ENCODE data around the gene TMEM100.

- TF ChIP-seq CTCF (conservative IDR thresholded peaks at IDR 0.05 in 1 of 2, IDR thresholded peaks at IDR 0.05 in 1 of 2; ENCODE audit: extremely low read depth in 1 of 2, insufficient read depth in 1 of 2, low read depth in 1 of 2, low read length in 2 of 2) = no peak
- no peak for TF ChIP-seq EZH2 (IDR thresholded peaks at IDR 0.05; ENCODE audit: borderline replicate concordance, low read length)
Observed at GRCh38 chr17:55757659-55758058, 35.0 kb upstream of the TMEM100 start.
